Peyer's patch (tissue), 4 donors: ENCODE data around the gene GPR142.

Source experiments
- POLR2A ChIP-seq, 2 donors: fragments of 450-650 bp; IDR thresholded peaks; one replicate each; pipeline ENCODE4 v1.5.1; 2017; ENCODE audit warnings: antibody characterized with exemption in 2 of 2, mild to moderate bottlenecking in 2 of 2, moderate library complexity in 2 of 2
- TF ChIP-seq, protein P1 (sequence below), 6 experiments: fragments of 450-650 bp in 4 of 6; fragments of 200-600 bp in 2 of 6; sonication (generic) in 1 of 6; IDR thresholded peaks; one replicate each; pipeline ENCODE4 v1.5.1; 2017 to 2019; ENCODE audit warnings: antibody characterized with exemption in 6 of 6, mild to moderate bottlenecking in 3 of 6, moderate library complexity in 1 of 6

DNA sequence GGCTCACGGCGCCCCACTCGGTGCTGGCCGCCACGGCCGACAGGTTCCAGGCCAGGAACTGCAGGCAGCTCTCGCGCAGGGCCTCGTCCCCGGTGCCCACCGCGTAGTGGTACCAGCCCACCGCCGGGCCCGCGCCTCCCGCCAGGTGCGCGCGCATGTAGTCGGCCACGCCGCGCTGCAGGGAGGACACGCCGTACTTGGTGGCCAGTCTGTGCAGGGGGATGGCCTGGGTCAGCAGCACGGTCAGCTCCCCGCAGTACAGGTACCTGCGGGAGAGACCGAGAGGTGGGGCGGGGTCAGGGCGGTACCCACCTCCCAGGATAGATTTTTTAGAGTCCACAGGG lies 9.9 kb upstream of the GPR142 start:
- no peak for TF ChIP-seq POLR2A (IDR thresholded peaks at IDR 0.05)
- TF ChIP-seq, protein P1, sequence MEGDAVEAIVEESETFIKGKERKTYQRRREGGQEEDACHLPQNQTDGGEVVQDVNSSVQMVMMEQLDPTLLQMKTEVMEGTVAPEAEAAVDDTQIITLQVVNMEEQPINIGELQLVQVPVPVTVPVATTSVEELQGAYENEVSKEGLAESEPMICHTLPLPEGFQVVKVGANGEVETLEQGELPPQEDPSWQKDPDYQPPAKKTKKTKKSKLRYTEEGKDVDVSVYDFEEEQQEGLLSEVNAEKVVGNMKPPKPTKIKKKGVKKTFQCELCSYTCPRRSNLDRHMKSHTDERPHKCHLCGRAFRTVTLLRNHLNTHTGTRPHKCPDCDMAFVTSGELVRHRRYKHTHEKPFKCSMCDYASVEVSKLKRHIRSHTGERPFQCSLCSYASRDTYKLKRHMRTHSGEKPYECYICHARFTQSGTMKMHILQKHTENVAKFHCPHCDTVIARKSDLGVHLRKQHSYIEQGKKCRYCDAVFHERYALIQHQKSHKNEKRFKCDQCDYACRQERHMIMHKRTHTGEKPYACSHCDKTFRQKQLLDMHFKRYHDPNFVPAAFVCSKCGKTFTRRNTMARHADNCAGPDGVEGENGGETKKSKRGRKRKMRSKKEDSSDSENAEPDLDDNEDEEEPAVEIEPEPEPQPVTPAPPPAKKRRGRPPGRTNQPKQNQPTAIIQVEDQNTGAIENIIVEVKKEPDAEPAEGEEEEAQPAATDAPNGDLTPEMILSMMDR (IDR thresholded peaks at IDR 0.05), result no peak
